GM12872 (cell line): ENCODE data around the gene HRH2.

ENCODE experiments used
- CTCF ChIP-seq: IDR thresholded peaks from 3 replicates; pipeline ENCODE4 v1.5.1; 2011; ENCODE audit warnings: low read depth, mild to moderate bottlenecking, low read length, moderate library complexity; ENCODE audit not compliant: insufficient read depth

HRH2 gene

GRCh38 chr5:175733017-175733416 is 75.1 kb downstream of the HRH2 start:
- no peak for TF ChIP-seq CTCF

GRCh38 chr5:175734016-175734415 is 76.1 kb downstream of the HRH2 start:
- no peak for TF ChIP-seq CTCF

GRCh38 chr5:175734501-175734900 is 76.6 kb downstream of the HRH2 start:
- no peak for TF ChIP-seq CTCF

GRCh38 chr5:175735701-175736100 is 77.8 kb downstream of the HRH2 start:
- TF ChIP-seq CTCF: no peak

GRCh38 chr5:175736652-175737051 is 78.8 kb downstream of the HRH2 start:
- TF ChIP-seq CTCF: no peak

GRCh38 chr5:175737481-175737880 is 79.6 kb downstream of the HRH2 start:
- no peak for TF ChIP-seq CTCF

GRCh38 chr5:175738126-175738525 is 80.3 kb downstream of the HRH2 start:
- TF ChIP-seq CTCF: no peak
